HCEC 1CT (cell line): ENCODE data around the gene SPTLC2.
A peak's percentile ranks its signal among the peaks of the same experiment; 100 is the strongest.

ENCODE experiments used
- DNase-seq: peaks from one replicate; pipeline ENCODE4 v3.0.0-alpha.2; 2017

SPTLC2 gene

DNA sequence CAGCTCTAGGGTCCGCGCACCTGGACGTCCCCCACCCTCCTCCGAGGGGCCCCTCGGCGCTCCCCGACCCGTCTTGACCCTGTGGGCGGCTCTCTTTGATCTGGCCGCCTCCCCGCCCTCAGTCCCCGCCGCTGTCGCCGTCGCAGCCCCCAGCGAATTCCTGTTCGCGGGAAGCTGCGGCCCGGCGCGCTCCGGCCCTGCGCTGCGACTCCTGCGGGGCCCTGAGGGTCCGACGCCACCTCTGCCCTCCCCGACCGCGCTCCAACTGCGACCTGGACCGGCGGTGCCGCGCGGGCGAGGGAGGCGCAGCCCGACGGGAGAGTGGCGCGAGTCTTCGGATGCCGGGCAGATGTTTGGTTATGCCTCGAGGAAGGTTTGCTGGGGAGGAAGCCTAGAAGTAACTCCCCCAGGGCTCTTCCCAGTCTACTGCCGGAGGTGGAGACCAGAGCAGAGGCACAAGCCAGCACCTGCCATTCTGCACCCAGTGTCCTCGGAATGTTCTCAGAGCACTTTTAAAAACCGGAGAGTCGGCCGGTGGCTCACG lies 117.4 kb downstream of the SPTLC2 start:
- DNase-seq: no peak

DNA sequence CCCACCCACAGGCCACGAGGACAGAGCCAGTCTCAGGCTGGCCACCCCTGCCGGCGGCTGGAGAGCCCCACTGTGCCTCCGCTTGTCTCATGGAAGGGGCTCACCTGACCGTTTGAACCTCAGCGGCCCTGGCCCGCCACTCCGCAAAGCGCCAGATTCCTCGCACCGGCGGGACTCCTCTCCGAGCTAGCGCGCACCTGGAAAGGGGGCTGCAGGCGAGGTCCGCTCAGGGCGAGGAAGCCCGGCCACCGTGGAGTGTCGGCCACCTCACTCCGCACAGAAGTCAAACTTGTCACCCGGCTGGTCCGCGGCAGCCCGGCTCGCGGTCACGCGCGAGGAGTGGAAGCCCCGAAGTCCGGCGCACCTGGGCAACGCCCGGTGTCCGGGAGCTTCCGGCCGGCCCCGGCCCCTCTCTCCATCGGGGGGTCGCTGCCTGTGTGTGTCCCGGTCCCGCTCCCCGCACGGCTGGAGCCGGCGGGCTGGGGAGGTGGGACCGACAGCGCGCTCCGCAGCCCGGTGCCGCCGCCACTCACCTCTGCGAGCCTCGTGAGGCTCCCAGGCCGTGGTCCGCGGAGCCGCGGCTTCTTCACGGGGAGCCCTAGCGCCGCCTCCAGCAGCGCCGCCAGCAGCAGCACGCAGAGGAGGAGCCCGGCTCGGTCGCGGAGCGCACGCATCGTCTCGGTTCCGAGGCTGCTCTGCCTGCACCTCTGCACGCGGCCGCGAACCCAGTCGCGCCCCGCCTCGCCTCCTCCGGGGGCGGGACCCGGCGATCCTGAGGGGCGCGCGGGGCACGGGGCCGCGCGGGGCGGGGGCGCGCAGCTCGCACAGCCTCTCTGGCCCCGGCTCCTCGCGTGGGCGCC lies 118.1 kb downstream of the SPTLC2 start, which contains the start of gene ISM2:
Gene ISM2, minus strand, starts transcription at position 697 of the 860 bp plus-strand sequence. Its CDS starts 23 bp downstream, at position 674.
- DNase-seq: no peak

DNA sequence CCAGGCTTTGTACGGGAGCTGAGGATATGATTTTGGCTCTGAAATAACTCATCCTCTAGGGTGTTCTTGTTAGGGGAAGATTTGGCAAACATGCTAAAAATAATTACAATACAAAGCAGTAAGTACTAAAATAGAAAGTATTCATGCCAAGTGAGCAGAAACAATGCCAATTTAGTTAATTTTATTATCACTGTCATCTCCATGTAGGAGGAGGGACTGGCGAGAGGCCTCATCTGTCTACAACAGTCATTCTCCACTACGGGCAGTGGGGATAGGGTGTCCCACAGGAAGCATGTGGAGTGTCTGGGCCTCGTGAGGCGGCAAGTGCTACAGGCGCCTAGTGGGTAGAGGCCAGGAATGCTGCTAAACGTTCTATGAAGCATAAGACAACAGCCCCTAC lies 121.1 kb downstream of the SPTLC2 start:
- DNase-seq: no peak

DNA sequence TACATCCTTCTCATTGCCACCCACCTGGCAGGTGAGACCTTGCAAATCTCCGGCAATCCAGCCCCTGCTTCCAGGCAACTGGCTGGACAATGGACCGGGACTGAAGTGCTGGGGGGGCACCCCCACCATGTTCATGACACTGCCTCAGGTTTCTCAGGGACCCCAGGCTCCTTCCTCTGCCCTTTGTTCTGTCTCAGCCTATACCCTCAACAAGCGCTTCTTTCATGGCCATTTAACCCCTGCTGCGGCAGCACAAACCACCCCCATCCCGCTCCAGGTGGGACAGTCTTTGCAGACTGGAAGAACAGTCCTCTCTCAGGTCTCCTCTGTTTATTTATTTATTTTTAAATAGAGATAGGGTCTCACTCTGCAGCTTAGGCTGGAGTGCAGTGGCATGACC lies 125.4 kb downstream of the SPTLC2 start:
- no peak for DNase-seq

DNA sequence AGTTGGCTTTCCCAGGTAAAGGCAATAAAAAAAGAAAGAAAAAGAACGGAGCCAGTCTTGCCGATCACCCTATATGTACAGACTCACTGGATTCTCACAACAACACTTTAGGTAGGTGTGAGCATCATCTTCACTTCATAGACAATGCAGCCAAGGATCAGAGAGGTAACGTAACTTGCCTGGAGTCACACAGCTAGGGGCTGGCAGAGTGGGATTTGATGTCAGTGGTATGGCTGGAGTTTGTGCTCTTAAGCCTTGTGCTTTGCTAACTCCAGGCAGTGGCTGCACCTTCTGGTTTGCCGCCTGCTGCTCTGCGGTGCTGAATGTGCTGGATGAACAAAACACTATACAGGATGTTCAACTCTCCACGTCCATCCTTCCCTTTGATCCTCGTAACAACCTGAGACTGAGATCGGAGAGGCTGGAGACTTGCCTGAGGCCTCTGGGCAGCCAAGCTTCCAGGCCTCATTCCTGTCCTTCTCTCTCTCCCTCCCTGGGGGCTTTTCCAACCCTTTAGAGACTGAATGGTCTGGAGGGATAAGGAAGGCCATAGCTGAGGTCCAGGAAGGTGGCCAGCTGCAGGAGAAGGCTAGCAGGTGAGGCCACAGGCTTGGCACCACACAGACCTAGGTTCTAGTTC lies 126.0 kb downstream of the SPTLC2 start:
- DNase-seq: no peak

DNA sequence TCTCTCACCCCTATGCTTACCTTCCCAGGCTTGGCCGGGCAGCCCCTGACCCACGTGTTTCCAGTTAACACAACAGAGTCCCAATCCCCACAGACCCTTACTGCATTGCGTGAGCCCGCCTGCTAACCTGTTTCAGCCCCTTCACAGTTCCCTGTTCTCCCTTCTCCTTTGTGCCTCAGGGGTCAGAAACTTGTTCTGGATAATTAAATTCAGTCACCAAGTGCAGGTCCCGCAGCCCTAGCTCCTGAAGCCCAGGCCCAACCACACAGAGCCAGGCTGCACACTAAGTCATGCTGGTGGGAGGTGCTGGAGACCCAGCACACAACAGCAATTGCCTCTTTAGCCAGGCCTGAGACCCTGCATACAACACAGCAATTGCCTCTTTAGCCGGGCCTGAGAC lies 127.4 kb downstream of the SPTLC2 start:
- DNase-seq: no peak

DNA sequence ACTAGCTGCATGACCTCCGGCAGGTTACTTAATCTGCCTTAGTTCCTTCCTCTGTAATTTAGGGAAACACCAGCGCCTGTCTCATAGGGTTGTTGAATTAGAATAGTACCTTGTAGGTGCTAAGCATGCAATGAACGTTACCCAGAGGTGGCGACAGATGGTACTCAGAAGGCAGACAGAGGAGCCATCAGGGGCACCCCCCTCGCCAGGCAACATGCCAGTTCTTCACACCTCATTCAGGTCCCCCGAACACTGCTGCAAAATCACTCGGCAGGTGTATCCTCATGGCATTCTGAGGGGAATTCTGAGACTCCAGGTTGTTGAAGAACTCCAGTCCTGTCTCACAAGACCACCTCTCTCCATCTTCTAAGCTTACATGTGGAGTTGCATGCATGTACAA lies 127.9 kb downstream of the SPTLC2 start:
- no peak for DNase-seq

DNA sequence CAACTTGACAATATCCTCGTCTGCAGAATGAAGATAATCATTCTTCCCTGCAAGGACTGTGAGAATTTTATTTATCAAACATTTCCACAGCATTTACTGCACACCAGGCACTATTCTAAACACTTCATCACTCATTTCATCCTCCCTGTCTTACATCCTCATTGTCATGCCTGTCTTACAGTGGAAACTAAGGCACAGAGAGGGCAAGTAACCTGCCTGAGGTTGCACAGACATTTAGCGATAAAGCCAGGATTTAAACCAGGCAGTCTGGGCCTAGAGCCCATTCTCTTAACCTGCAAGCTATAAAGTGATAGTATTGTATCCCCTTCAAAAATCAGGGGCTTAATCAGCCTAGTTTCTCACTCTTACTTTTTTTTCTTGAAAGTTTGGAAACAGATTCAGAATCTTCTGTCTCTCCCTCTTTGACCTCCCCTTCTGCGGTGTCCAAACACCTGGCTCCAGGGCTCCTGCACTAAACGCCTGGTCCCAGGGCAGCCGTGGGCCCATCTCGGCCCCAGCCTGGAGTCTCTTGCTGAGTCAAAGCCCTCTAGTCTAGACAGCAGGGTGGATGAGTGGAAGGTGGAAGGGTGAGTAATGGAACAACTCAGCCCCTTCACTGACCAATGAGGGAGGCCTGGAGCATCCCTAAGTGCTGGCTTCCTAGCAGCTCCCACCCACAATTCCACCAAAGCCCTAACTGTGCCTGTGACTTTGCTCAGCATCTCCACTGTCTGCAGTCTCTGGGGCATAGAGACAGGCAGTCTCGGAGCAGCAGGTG lies 130.3 kb downstream of the SPTLC2 start:
- peak; percentile 54 for DNase-seq

DNA sequence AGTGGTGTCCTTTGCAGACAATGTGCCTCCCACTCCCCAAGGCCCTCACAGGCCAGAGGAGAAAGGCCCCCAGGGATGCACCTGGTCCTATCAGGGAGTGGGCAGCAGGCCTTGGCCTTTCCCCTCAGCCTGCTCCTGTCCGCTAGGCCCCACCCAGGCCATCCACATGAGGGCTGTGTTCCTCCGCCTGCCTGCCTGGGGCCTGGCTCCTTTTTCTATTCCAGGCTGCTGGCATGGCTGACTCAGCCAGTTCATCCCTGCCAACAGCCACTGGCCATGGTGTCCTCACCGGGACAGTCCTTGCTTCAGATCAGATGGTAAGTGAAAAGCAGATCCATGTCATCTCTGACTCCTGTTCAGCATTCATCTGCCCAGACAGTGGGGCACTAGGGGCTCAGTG lies 131.2 kb downstream of the SPTLC2 start:
- DNase-seq: no peak

DNA sequence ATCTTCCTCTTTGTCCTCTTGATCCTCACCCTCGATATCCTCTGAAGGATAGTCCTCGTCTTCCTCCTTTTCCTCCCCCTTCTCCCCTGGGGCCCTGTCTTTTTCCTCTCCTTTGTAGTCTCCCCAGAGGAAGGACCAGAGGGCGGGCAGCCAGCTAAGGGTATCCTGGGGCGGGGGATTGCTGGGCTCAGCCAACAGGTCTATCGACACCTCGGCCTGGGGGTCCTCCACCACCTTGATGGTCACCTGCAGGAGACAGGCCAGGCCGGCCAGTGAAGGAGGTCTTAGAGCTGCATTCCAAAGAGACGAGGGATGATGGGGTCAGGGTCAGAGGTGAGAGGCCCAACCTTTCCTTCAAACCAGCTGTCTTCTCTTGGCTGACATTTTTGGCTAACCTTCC lies 134.0 kb downstream of the SPTLC2 start:
- DNase-seq: no peak

DNA sequence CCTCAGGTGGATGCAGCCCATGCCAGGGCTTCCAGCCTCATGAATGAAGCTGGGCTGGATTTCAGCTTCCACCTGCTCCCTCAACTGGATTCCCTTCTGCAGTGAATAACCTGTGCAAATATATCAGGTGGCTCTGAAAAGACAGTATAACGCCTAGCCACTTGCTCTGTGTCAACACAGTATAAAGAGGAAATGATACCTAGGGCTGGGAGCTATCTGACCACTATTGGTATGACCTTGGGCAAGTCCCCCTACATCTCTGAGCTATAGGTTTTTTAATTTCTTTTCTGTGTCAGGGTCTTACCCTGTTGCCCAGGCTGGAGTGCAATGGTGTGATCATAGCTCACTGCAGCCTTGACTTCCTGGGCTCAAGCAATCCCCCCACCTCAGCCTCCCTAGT lies 137.6 kb downstream of the SPTLC2 start:
- no peak for DNase-seq

DNA sequence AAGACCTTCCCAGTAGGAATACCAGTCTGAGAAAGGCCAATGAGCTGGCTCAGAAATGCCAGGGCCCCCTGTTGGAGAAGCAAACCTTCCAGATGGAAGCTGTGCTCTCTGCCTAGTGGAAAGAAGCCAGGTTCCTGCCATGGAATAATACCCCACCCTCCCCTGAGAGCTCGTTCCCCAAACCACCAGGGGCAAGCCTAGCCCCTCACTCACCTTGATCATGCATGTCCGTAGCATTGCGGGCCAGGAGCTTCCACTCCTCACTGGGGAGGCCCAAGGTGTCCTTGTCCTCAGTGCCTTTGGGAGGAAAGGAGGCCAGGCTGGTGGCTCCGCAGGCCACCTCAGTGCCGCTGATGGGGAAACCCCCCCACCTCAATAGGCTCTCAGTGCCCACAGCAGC lies 138.4 kb downstream of the SPTLC2 start:
- no peak for DNase-seq

DNA sequence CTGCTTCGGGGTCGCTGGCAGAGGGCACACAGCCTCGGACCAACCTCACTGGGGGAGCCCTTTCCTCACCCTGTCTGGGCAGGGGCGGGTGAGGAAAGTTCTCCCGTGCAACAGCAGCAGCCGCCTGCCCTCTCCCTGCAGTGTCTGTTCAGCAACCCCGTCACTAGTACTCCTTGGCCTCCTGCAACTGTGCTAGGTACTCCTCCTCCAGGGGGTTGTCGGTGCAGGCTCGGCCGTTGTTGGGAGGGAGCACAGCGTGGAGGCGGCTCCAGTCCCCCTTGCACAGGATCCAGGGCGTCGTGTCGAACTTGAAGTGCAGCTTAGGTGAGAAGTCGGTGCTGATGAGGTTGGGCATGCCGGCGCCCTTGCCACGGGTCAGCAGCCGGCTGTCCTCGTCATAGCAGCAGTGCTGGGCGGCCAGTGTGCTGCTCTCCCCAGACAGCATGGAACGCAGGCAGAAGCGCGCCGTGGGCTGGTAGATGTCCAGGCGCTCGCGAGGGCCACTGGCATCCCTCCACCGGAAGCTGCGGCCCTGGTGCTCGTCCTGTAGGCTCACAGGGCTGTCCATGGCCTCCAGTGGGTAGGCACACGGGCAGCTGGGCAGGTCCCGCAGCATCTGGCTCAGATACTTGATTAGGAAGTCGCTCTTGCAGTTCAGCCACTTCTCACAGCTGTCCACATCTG lies 140.9 kb downstream of the SPTLC2 start:
- DNase-seq: no peak

DNA sequence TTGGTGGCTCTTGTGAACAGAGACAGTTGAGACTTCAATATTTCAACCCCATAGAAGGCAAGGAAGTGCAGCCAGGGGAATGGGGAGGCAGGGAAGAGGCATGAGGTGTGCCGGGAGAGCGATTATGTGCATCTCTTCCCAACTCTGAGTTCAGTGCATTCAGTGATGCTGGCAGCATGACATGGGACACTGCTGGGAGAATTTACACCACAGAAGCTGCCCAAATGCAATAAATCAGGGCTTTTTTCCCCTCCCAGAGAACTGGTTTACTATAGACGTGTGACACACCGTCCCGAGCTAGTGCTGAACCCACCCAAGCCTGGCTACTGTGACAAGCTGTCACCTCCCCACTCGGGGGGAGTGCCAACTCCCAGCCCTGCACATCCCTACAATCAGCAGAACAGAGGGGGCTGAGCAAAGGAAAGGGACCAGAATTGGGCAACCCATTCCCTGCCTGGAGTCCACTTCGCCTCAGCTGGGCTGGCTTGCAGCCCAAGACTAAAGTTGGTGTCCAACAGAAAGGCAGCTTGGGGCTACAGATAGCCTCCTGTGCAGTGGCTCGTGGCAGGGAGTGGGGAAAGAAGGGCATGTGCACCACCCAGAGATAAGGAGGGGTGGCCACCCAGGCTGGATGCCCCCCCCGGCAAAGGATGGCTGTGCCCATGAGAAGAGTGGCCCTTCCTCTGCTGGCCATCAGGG lies 141.8 kb downstream of the SPTLC2 start:
- DNase-seq: no peak

DNA sequence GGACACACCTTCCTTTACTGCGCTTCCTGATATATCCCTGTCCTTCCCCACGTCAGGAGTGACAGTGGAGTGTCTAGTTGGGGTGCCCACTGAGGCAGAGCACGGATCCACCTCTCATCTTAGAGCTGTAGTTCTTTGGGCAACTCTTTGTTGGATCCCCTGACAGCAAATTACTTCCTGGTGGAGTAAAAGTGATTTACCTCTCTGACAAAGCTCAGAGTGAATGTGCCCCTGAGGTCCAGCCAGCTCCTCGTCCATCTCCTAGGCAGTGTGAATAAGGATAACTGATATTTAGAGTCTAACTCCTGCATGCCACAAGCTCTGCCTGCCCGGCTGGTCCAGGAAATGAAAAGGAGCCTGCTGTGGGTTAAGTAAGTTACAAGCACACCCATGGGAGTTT lies 142.5 kb downstream of the SPTLC2 start:
- DNase-seq: no peak

DNA sequence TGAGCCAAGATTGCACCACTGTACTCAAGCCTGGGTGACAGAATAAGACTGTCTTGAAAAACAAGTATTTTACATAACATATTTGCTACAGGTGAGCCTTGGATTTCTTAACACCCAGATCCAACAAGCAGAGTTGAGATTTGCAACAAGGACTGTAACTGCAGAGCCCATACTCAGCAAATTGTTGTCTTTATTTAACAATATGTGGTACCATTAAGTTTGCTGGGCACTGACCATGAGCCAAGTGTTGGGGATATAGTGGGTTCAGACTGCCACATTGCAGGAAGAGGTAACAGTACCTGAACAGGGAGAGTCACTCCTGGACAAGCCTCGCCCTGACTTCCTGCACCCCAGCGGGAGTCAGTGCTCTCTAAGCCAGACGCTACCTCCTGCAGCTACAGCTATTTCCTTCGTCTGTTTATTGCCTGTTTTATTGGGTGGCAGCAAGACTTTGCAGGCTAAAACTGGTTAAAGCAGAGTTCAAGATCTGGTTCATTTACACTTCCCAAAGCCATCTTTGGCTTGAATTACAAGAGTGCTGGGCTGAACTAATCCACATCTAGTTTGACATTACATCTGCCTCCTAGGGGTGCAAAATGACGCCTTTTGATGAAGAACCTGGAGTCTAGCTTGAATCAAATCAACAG lies 146.1 kb downstream of the SPTLC2 start:
- DNase-seq: no peak

DNA sequence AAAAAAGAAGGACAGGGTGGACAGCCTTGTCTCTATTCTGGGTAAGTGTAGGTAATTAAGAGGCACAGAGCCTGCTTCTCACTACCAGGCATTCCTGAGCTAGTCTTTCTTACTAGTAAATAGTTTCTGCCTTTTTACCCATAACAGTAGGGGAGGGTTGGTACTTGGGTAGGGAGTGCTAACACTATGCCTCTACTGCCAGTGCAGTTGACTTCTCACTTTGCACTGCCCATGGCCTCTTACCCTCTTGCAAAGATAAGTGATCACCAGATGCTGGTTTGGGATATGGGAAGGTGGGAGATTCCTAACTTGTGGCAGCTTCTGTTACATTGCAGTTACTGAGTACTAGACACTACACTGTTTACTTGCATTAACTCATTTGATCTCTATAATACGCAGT lies 146.9 kb downstream of the SPTLC2 start:
- DNase-seq: no peak

DNA sequence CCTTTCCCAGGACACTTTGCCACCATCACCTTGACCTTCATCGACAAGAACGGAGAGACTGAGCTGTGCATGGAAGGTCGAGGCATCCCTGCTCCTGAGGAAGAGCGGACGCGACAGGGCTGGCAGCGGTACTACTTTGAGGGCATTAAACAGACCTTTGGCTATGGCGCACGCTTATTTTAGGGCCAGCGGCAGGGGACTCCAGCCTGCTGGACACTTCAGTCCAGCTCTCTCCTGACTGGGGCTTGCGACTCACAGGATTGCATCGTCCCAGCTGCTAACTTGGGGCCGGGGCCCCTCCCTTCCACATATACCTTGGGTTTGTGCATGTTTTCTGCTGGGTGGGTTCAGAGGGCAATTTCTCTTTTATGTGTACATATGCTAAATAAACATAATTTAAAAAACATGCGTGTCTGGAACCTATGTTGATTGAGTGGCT lies 147.4 kb downstream of the SPTLC2 start:
- DNase-seq: no peak

DNA sequence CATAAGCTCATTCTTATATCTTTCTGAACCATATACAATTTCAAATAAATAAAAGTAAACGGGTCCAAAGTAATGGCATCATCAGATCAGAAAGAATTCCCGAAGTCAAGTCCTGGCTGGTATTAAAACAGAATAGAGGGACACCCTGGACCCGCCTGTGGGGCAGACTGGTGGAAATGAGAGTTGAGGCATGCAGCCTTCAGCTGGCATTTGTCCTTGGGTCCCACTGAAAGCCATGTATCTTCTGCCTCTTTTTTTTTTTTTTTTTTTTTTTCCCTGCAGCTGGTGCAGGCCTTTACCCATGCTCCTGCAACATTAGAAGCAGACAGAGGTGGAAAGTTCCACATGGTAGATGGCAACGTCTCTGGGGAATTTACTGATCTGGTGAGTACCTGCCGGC lies 148.6 kb downstream of the SPTLC2 start:
- DNase-seq: no peak

DNA sequence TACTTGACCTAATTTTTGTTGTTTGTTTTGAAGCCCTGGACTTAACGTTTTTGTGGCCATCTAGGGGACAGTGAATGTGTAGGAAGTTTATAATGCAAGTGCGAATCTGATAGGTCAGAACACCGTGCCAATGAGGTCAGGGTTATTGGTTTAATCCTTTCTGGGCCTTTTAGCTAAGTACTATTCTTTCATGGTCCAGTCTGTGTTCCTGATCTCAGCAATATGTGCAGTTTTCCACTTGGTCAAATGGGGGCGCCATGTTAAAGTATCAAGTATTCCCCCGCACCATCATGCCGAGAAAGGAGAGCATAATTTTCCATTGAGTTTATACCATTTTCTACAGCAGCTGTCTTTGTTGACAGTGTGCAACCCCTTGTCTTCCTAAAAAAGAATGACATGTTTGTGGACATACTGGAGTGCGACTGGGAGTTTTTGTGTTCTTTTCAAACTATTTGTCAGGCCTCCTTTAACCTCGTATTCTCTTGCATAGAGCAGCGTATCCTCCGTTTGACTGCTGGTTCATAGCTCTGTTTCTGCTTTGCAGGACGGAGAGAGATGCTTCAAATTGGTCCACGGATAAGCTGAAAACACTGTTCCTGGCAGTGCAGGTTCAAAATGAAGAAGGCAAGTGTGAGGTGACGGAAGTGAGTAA lies 157.2 kb downstream of the SPTLC2 start:
- DNase-seq: peak; percentile 63
